ENCODE results near the gene LRIG2. TPM values are rescaled to one million over a fixed set of nuclear protein-coding genes. Genes with fewer than 3 reads are reported as not detected.

LRIG2 gene
- total and polyA plus RNA-seq, 9 of the 15 experiments (the other 6 are each of a cell fraction or from before 2014, with no cell fraction given) = 1.8 to 28.1 (median 11.5) TPM

DNA sequence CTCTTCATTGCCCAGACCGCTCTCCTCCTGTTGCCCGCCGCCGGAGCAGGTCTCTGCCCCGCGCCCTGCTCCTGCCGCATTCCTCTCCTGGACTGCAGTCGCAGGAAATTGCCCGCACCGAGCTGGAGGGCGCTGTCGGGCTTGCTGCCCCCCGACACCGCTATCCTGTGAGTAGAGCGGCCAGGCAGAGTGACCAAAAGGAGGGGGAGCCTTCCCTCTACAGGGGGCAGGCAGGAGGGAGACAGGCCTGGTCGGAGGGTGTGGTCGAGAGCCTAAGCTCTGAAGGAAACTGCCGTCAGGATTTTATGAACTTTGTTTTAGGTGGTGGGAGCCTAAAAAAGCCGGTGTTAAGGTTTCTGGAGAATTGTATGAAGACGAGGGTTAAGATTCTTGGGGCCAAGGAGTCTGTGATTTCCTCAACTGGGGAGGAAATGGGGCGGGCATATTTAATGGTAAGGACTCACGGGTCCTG lies 517 bp downstream of the LRIG2 start (continued):
- TF ChIP-seq ZNF174 (CRISPR knock-in tag; IDR thresholded peaks at IDR 0.05) = no peak
- TF ChIP-seq ZNF644 (tag; IDR thresholded peaks at IDR 0.05; ENCODE audit: low read depth) = no peak
- TF ChIP-seq EP400 (IDR thresholded peaks at IDR 0.05) = peak; percentile 72
- no peak for TF ChIP-seq NR3C1 (CRISPR knock-in tag; IDR thresholded peaks at IDR 0.05)
- no peak for TF ChIP-seq PTBP1 (IDR thresholded peaks at IDR 0.05; ENCODE audit: low read depth, low read length)
- TF ChIP-seq, protein P1, sequence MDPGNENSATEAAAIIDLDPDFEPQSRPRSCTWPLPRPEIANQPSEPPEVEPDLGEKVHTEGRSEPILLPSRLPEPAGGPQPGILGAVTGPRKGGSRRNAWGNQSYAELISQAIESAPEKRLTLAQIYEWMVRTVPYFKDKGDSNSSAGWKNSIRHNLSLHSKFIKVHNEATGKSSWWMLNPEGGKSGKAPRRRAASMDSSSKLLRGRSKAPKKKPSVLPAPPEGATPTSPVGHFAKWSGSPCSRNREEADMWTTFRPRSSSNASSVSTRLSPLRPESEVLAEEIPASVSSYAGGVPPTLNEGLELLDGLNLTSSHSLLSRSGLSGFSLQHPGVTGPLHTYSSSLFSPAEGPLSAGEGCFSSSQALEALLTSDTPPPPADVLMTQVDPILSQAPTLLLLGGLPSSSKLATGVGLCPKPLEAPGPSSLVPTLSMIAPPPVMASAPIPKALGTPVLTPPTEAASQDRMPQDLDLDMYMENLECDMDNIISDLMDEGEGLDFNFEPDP (CRISPR knock-in tag; IDR thresholded peaks at IDR 0.05) = no peak
- TF ChIP-seq ZNF778 (CRISPR knock-in tag; IDR thresholded peaks at IDR 0.05) = no peak
- no peak for TF ChIP-seq ZNF121 (CRISPR knock-in tag; conservative IDR thresholded peaks at IDR 0.05)
- TF ChIP-seq PHF8 (IDR thresholded peaks at IDR 0.05; ENCODE audit: borderline replicate concordance, low read length) = no peak; the same call in 1 of the 2 replicates
- no peak for TF ChIP-seq ZNF57 (CRISPR knock-in tag; IDR thresholded peaks at IDR 0.05)
- peak; percentile 30; the same call in 1 of the 2 replicates for TF ChIP-seq CREM (IDR thresholded peaks at IDR 0.05; ENCODE audit: low read depth)
- TF ChIP-seq ZNF124 (CRISPR knock-in tag; IDR thresholded peaks at IDR 0.05) = peak; percentile 17; the same call in 1 of the 2 replicates
- TF ChIP-seq, protein P2, sequence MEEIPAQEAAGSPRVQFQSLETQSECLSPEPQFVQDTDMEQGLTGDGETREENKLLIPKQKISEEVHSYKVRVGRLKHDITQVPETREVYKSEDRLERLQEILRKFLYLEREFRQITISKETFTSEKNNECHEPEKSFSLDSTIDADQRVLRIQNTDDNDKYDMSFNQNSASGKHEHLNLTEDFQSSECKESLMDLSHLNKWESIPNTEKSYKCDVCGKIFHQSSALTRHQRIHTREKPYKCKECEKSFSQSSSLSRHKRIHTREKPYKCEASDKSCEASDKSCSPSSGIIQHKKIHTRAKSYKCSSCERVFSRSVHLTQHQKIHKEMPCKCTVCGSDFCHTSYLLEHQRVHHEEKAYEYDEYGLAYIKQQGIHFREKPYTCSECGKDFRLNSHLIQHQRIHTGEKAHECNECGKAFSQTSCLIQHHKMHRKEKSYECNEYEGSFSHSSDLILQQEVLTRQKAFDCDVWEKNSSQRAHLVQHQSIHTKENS (CRISPR knock-in tag; IDR thresholded peaks at IDR 0.05) = no peak
- TF ChIP-seq NFE2L1 (tag; IDR thresholded peaks at IDR 0.05; ENCODE audit: borderline replicate concordance, low read depth) = no peak
- TF ChIP-seq, protein P3, sequence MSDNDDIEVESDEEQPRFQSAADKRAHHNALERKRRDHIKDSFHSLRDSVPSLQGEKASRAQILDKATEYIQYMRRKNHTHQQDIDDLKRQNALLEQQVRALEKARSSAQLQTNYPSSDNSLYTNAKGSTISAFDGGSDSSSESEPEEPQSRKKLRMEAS (CRISPR knock-in tag; IDR thresholded peaks at IDR 0.05) = no peak; the same call in 1 of the 2 replicates
- TF ChIP-seq JUN (IDR thresholded peaks at IDR 0.05; ENCODE audit: borderline replicate concordance, low read depth, low read length) = 0 out of 2 replicates have a peak, but pooled peaks have one; percentile 5
- TF ChIP-seq JUN (CRISPR knock-in tag; IDR thresholded peaks at IDR 0.05; ENCODE audit: borderline replicate concordance) = no peak
- TF ChIP-seq SREBF2 (CRISPR knock-in tag; IDR thresholded peaks at IDR 0.05) = no peak
- TF ChIP-seq, protein P4, sequence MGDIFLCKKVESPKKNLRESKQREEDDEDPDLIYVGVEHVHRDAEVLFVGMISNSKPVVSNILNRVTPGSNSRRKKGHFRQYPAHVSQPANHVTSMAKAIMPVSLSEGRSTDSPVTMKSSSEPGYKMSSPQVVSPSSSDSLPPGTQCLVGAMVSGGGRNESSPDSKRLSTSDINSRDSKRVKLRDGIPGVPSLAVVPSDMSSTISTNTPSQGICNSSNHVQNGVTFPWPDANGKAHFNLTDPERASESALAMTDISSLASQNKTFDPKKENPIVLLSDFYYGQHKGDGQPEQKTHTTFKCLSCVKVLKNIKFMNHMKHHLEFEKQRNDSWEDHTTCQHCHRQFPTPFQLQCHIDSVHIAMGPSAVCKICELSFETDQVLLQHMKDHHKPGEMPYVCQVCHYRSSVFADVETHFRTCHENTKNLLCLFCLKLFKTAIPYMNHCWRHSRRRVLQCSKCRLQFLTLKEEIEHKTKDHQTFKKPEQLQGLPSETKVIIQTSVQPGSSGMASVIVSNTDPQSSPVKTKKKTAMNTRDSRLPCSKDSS (IDR thresholded peaks at IDR 0.05; ENCODE audit: low read depth, partially characterized antibody) = no peak
- no peak for TF ChIP-seq IRF2 (CRISPR knock-in tag; IDR thresholded peaks at IDR 0.05)
- TF ChIP-seq MAZ (CRISPR knock-in tag; conservative IDR thresholded peaks at IDR 0.05 in 1 of 2, IDR thresholded peaks at IDR 0.05 in 1 of 2) = peak in 1 of 2 experiments; percentile 76; a peak in 2 of 4 replicates
- no peak for TF ChIP-seq TAL1 (IDR thresholded peaks at IDR 0.05)
- TF ChIP-seq, protein P5, sequence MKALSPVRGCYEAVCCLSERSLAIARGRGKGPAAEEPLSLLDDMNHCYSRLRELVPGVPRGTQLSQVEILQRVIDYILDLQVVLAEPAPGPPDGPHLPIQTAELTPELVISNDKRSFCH (CRISPR knock-in tag; IDR thresholded peaks at IDR 0.05) = no peak
- TF ChIP-seq, protein P5 (tag; IDR thresholded peaks at IDR 0.05) = peak; percentile 40; the same call in 1 of the 2 replicates
- TF ChIP-seq LARP7 (IDR thresholded peaks at IDR 0.05) = no peak
